A673 (cell line): ENCODE results near the gene SLC22A3. TPM values are rescaled to one million over a fixed set of nuclear protein-coding genes. Genes with fewer than 3 reads are reported as not detected.

Experiments
- BruUV-seq: library from RNA; stranded (reverse); fragments of 400-500 nt; replicated peaks from 2 replicates; lab custom pipeline; 2021; lab: Mats Ljungman, UMichigan
- CTCF ChIA-PET: fragments of 300-600 bp; sonication (Branson Sonifier 250); formaldehyde crosslinking; loops from one replicate; lab custom pipeline; 2022; ENCODE audit warnings: antibody characterized with exemption; lab: Charles Lee
- POLR2A ChIA-PET: fragments of 300-600 bp; sonication (Branson Sonifier 250); formaldehyde crosslinking; loops from one replicate; lab custom pipeline; 2022; ENCODE audit warnings: antibody characterized with exemption; ENCODE audit not compliant: low non-redundant PET; lab: Charles Lee
- DNase-seq: peaks from one replicate; pipeline ENCODE4 v3.0.0-alpha.2; 2015; ENCODE audit warnings: low spot score
- H3K27ac ChIP-seq: fragments of 200-600 bp; sonication (generic); 2 replicates; pipeline ENCODE4 v1.5.1; 2016; ENCODE audit warnings: mixed run types, low read depth, mild to moderate bottlenecking, mixed read lengths, antibody characterized with exemption, low read length; ENCODE audit not compliant: poor library complexity, severe bottlenecking
- H3K27me3 ChIP-seq: fragments of 200-600 bp; sonication (generic); replicated peaks from 2 replicates; pipeline ENCODE4 v1.6.1; 2017; ENCODE audit warnings: mixed run types, low read depth, mild to moderate bottlenecking, mixed read lengths, antibody characterized with exemption, low read length; ENCODE audit not compliant: insufficient read depth, poor library complexity
- H3K36me3 ChIP-seq: fragments of 200-600 bp; sonication (generic); 2 replicates; pipeline ENCODE4 v1.6.1; 2016; ENCODE audit warnings: mixed run types, mild to moderate bottlenecking, mixed read lengths, antibody characterized with exemption, low read length; ENCODE audit not compliant: insufficient read depth, poor library complexity, severe bottlenecking
- H3K4me1 ChIP-seq: fragments of 200-600 bp; sonication (generic); 2 replicates; pipeline ENCODE4 v1.6.1; 2017; ENCODE audit warnings: mixed run types, mild to moderate bottlenecking, mixed read lengths, antibody characterized with exemption, low read length; ENCODE audit not compliant: insufficient read depth, poor library complexity, severe bottlenecking
- H3K4me3 ChIP-seq: fragments of 200-600 bp; sonication (generic); 2 replicates; pipeline ENCODE4 v1.5.1; 2016; ENCODE audit warnings: low read depth, mixed run types, mild to moderate bottlenecking, mixed read lengths, low read length; ENCODE audit not compliant: poor library complexity, severe bottlenecking
- H3K9me3 ChIP-seq: fragments of 200-600 bp; sonication (generic); 2 replicates; pipeline ENCODE4 v1.6.1; 2016; ENCODE audit warnings: mixed run types, low read depth, mild to moderate bottlenecking, mixed read lengths, antibody characterized with exemption, low read length; ENCODE audit not compliant: poor library complexity, severe bottlenecking
- EZH2 ChIP-seq: fragments of 200-600 bp; sonication (generic); IDR thresholded peaks from 2 replicates; pipeline ENCODE4 v1.6.1; 2017; ENCODE audit warnings: borderline replicate concordance, low read depth, mild to moderate bottlenecking, mixed read lengths, antibody characterized with exemption, low read length; ENCODE audit not compliant: poor library complexity, severe bottlenecking
- intact Hi-C: fragments of 100-400 bp; cut with micrococcal nuclease; formaldehyde crosslinking; loops from one replicate; pipeline ENCODE4 v1.10.0; 2022; ENCODE audit not compliant: unreplicated experiment
- total RNA-seq: library from RNA; stranded (reverse); gene quantifications from 2 replicates; pipeline ENCODE4 v1.2.3, GENCODE V29; 2021
- TF ChIP-seq, protein P1 (sequence below): fragments of 300-800, 200-600 bp; sonication (generic); conservative IDR thresholded peaks from 2 replicates; pipeline ENCODE4 v1.5.1; 2017; ENCODE audit warnings: low read depth, mild to moderate bottlenecking, antibody characterized with exemption, low read length, moderate library complexity, mixed read lengths

SLC22A3 gene
- total RNA-seq, 1 experiment from 2014 or later = not detected

DNA sequence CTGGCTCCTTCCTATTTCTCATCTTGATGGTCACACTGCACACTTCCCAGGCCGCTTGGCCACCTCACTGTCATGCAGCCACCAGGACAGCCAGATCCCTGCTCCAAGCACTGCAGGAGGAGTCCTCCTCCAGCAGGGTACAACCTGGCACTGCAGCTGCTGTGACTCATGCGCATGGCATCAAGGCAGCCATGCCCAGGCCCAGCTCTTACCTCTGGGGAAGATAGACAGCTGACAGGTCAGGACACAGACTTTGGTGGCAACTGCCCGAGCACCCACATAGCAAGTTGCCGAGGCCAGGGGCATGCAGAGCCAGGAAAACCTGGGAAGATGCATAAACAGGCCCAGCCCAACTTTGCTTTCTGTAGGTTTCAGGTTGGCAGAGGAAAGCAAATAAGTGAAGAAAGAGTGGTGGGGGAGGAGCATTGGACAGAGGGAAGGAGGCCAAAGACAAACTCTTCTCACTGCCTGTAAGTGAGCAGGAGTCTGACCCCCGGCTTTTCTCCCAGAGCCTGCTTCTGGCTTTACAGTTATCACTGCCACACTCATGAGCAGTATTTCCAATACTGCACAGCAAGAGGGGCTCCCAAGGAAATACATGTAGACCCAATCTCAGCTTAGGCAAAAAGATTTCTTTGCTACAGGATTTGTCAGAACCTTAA is 38.8 kb downstream of the SLC22A3 start:
- DNase-seq = no peak
- TF ChIP-seq, protein P1, sequence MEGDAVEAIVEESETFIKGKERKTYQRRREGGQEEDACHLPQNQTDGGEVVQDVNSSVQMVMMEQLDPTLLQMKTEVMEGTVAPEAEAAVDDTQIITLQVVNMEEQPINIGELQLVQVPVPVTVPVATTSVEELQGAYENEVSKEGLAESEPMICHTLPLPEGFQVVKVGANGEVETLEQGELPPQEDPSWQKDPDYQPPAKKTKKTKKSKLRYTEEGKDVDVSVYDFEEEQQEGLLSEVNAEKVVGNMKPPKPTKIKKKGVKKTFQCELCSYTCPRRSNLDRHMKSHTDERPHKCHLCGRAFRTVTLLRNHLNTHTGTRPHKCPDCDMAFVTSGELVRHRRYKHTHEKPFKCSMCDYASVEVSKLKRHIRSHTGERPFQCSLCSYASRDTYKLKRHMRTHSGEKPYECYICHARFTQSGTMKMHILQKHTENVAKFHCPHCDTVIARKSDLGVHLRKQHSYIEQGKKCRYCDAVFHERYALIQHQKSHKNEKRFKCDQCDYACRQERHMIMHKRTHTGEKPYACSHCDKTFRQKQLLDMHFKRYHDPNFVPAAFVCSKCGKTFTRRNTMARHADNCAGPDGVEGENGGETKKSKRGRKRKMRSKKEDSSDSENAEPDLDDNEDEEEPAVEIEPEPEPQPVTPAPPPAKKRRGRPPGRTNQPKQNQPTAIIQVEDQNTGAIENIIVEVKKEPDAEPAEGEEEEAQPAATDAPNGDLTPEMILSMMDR = no peak
- TF ChIP-seq EZH2 = no peak
- Histone ChIP-seq H3K27ac (no peak overlapping the region), H3K36me3 (no peaks in the 10 kb centered on the region), H3K9me3 (no peaks in the 10 kb centered on the region), H3K27me3 (peaks cover 12% of the 10 kb centered on the region), H3K4me1 (no peaks in the 10 kb centered on the region), H3K4me3 (no peak overlapping the region)
- BruUV-seq = no TSS peak
- ChIA-PET POLR2A (no interaction called here), CTCF (no interaction called here)
- intact Hi-C loops = no loop called here

DNA sequence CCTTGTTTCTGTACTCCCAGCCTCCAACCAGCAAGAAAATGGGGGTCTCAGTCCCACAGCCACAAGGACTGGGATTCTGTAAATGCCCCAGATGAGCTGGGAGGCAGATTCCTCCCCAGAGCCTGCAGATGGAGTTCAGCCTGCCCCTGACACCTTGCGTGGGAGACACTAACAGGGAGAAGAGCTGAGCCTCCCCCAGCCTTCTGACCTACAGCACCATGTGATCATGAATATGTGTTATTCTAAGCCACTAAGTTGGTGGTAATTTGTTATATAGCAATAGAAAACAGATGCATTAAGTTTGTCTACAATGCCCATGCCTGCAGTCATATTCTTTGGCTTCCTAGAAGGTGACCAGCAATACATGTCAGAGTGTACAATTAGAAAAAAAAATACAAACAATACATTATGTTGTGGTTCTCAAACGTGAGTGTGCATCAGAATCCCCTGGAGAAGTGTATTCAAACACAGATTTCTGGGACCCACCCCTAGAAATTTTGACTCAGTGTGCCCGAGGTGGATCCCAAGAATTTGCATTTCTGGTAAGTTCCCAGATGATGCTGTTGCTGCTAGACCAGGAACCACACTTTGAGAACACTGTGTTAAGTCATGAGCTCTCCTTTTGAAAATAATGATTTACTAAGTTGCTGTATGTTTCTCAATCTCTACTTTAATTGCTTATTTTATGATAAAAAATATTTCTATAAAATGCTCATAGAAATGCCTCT is 39.9 kb downstream of the SLC22A3 start:
- intact Hi-C loops = no loop called here
- BruUV-seq = no TSS peak
- CTCF ChIA-PET = no interaction called here
- peaks cover 12% of the 10 kb centered on the region for H3K27me3 ChIP-seq
- POLR2A ChIA-PET = no interaction called here
- H3K36me3 ChIP-seq = no peaks in the 10 kb centered on the region
- no peak for DNase-seq
- H3K4me1 ChIP-seq = no peaks in the 10 kb centered on the region
- no peak for TF ChIP-seq EZH2
- no peak overlapping the region for H3K27ac ChIP-seq
- no peak overlapping the region for H3K4me3 ChIP-seq
- H3K9me3 ChIP-seq = no peaks in the 10 kb centered on the region

DNA sequence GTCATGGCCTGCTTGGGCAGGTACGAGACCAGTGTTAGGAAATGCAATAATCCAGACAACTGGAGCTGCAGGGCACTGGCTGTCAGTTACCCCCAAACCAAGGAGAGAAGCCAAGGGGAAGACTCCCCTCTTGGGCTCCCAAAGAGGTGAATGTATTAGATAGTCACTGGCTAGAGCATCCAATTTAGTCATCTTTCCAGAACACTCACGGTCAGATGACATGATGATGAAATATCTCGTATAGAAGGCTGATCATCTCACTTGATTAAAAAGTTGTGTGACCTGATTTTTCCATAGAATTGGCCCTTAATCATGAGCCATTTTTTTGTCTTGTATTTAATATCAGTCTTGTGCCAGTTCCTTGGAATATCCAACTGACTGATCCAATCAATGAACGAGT is 40.7 kb downstream of the SLC22A3 start:
- no peak for TF ChIP-seq EZH2
- TF ChIP-seq, protein P1 = no peak
- Histone ChIP-seq H3K4me3 (no peak overlapping the region), H3K27me3 (peaks cover 12% of the 10 kb centered on the region), H3K36me3 (no peaks in the 10 kb centered on the region), H3K9me3 (no peaks in the 10 kb centered on the region), H3K4me1 (no peaks in the 10 kb centered on the region), H3K27ac (no peak overlapping the region)
- POLR2A ChIA-PET = no interaction called here
- no peak for DNase-seq
- CTCF ChIA-PET = no interaction called here
- BruUV-seq = no TSS peak
- intact Hi-C loops = no loop called here
